Activated naive CD8-positive, alpha-beta T cell treated with anti-CD3 and anti-CD28 coated beads, Interleukin-2, amount 10 ng/mL, durations not matched to agents 7 days and 5 days (primary cell): ENCODE data around the gene C1QL4. TPM values are rescaled to one million over a fixed set of nuclear protein-coding genes. Genes with fewer than 3 reads are reported as not detected.
A peak's percentile ranks its signal among the peaks of the same experiment; 100 is the strongest.

ENCODE experiments used
- ATAC-seq: fragments of 150-1000 bp; cut with Tn5 transposase; one replicate; pipeline ENCODE4 v1.10.0; 2021; ENCODE audit warnings: low read depth, moderate library complexity
- POLR2A ChIA-PET: fragments of 350-600 bp; sonication (Branson Sonifier 250); formaldehyde crosslinking; loops from one replicate; lab custom pipeline; 2021; ENCODE audit warnings: antibody characterized with exemption; lab: Charles Lee
- DNase-seq: peaks from one replicate; pipeline ENCODE4 v3.0.0; 2021
- H3K27ac Mint-ChIP-seq: one replicate; pipeline ENCODE4 v1.8.0; 2022; ENCODE audit warnings: mild to moderate bottlenecking, mixed read lengths
- H3K27me3 Mint-ChIP-seq: one replicate; pipeline ENCODE4 v1.8.0; 2022; ENCODE audit warnings: mild to moderate bottlenecking, moderate library complexity, mixed read lengths
- H3K36me3 Mint-ChIP-seq: one replicate; pipeline ENCODE4 v1.8.0; 2021; ENCODE audit warnings: mild to moderate bottlenecking, mixed read lengths
- H3K4me1 Mint-ChIP-seq: one replicate; pipeline ENCODE4 v1.8.0; 2021; ENCODE audit warnings: mixed read lengths
- H3K4me3 Mint-ChIP-seq: one replicate; pipeline ENCODE4 v1.8.0; 2022; ENCODE audit warnings: mild to moderate bottlenecking, moderate library complexity, mixed read lengths
- H3K9me3 Mint-ChIP-seq: one replicate; pipeline ENCODE4 v1.8.0; 2021; ENCODE audit warnings: mixed read lengths
- total RNA-seq, 2 experiments: library from RNA; stranded (reverse); gene quantifications; one replicate each; pipeline ENCODE4 v1.2.3, GENCODE V29; 2021

C1QL4 gene
- total RNA-seq, 2 experiments from 2014 or later = not detected

GRCh38 chr12:49364989-49365388 is 28.0 kb upstream of the C1QL4 start:
- POLR2A ChIA-PET = interaction anchor here (1.0 to 2.6 kb wide), 3 partner anchors 171 to 258 kb away, joined by 3 to 10 read pairs (median 5); partner anchors contain the start of genes MCRS1 and PRPF40B
- H3K27ac Mint-ChIP-seq = no peak overlapping the region
- H3K4me1 Mint-ChIP-seq = peaks cover 22% of the 10 kb centered on the region
- no peak overlapping the region for H3K4me3 Mint-ChIP-seq
- peaks cover 6% of the 10 kb centered on the region for H3K27me3 Mint-ChIP-seq
- ATAC-seq (no peak), DNase-seq (no peak)
- H3K9me3 Mint-ChIP-seq = no peaks in the 10 kb centered on the region
- no peaks in the 10 kb centered on the region for H3K36me3 Mint-ChIP-seq

- peaks cover 14% of the 10 kb centered on the region for H3K4me1 Mint-ChIP-seq
- no peaks in the 10 kb centered on the region for H3K36me3 Mint-ChIP-seq
- H3K4me3 Mint-ChIP-seq = no peak overlapping the region
- peaks cover 17% of the 10 kb centered on the region for H3K27me3 Mint-ChIP-seq
- POLR2A ChIA-PET = no interaction called here
- H3K9me3 Mint-ChIP-seq = no peaks in the 10 kb centered on the region
- no peak for DNase-seq
- H3K27ac Mint-ChIP-seq = no peak overlapping the region
- no peak for ATAC-seq
Observed at GRCh38 chr12:49362077-49362476, 25.1 kb upstream of the C1QL4 start.

GRCh38 chr12:49359671-49360070 is 22.7 kb upstream of the C1QL4 start:
- Mint-ChIP-seq H3K27me3 (peaks cover 23% of the 10 kb centered on the region), H3K36me3 (no peaks in the 10 kb centered on the region), H3K4me3 (no peak overlapping the region), H3K9me3 (no peaks in the 10 kb centered on the region), H3K4me1 (peaks cover 9% of the 10 kb centered on the region), H3K27ac (no peak overlapping the region)
- POLR2A ChIA-PET = interaction anchor here (0.6 kb wide), 1 partner anchor 10 kb away, joined by 3 read pairs; no protein-coding TSS in a partner anchor
- no peak for ATAC-seq
- no peak for DNase-seq

GRCh38 chr12:49358483-49359141 is 21.6 kb upstream of the C1QL4 start:
- no peak overlapping the region for H3K4me3 Mint-ChIP-seq
- ATAC-seq = peak; percentile 95
- peaks cover 28% of the 10 kb centered on the region for H3K27me3 Mint-ChIP-seq

GRCh38 chr12:49357103-49357678 is 20.2 kb upstream of the C1QL4 start:
- POLR2A ChIA-PET = no interaction called here
- Mint-ChIP-seq H3K27ac (no peak overlapping the region), H3K27me3 (peaks cover 39% of the 10 kb centered on the region), H3K36me3 (no peaks in the 10 kb centered on the region), H3K4me1 (peaks cover 9% of the 10 kb centered on the region), H3K9me3 (no peaks in the 10 kb centered on the region), H3K4me3 (no peak overlapping the region)
- ATAC-seq (no peak), DNase-seq (no peak)

More at GRCh38 chr12:49358483-49359141, 21.6 kb upstream of the C1QL4 start:
- no peaks in the 10 kb centered on the region for H3K9me3 Mint-ChIP-seq
- H3K27ac Mint-ChIP-seq = no peak overlapping the region
- H3K36me3 Mint-ChIP-seq = no peaks in the 10 kb centered on the region
- peaks cover 9% of the 10 kb centered on the region for H3K4me1 Mint-ChIP-seq
- no peak for DNase-seq
- POLR2A ChIA-PET = interaction anchor here (0.6 to 1.6 kb wide), 4 partner anchors 8 to 555 kb away, joined by 4 to 13 read pairs (median 6); partner anchors contain the start of gene SPATS2

- DNase-seq (no peak), ATAC-seq (no peak)
- Mint-ChIP-seq H3K27ac (no peak overlapping the region), H3K4me3 (no peak overlapping the region), H3K9me3 (no peaks in the 10 kb centered on the region), H3K36me3 (no peaks in the 10 kb centered on the region), H3K27me3 (peaks cover 42% of the 10 kb centered on the region), H3K4me1 (peaks cover 9% of the 10 kb centered on the region)
- POLR2A ChIA-PET = no interaction called here
Observed at GRCh38 chr12:49355913-49356312, 18.9 kb upstream of the C1QL4 start.

- no peak for ATAC-seq
Observed at GRCh38 chr12:49352351-49352750, 15.4 kb upstream of the C1QL4 start.

GRCh38 chr12:49349266-49349665 is 12.3 kb upstream of the C1QL4 start:
- no peak overlapping the region for H3K27ac Mint-ChIP-seq
- no peaks in the 10 kb centered on the region for H3K36me3 Mint-ChIP-seq
- peaks cover 75% of the 10 kb centered on the region for H3K27me3 Mint-ChIP-seq
- no peaks in the 10 kb centered on the region for H3K9me3 Mint-ChIP-seq
- DNase-seq (no peak), ATAC-seq (no peak)
- POLR2A ChIA-PET = no interaction called here
- H3K4me1 Mint-ChIP-seq = peaks cover 16% of the 10 kb centered on the region
- no peak overlapping the region for H3K4me3 Mint-ChIP-seq

More at GRCh38 chr12:49352351-49352750, 15.4 kb upstream of the C1QL4 start:
- no peak overlapping the region for H3K27ac Mint-ChIP-seq
- no peaks in the 10 kb centered on the region for H3K36me3 Mint-ChIP-seq
- no peak for DNase-seq
- peaks cover under 1% of the 10 kb centered on the region for H3K4me1 Mint-ChIP-seq
- no peak overlapping the region for H3K4me3 Mint-ChIP-seq
- POLR2A ChIA-PET = interaction anchor here (0.9 to 1.2 kb wide), 2 partner anchors 9 to 15 kb away, joined by 3 to 4 read pairs; partner anchors contain the start of gene SPATS2
- peaks cover 60% of the 10 kb centered on the region for H3K27me3 Mint-ChIP-seq
- no peaks in the 10 kb centered on the region for H3K9me3 Mint-ChIP-seq

GRCh38 chr12:49348781-49349180 is 11.8 kb upstream of the C1QL4 start:
- H3K36me3 Mint-ChIP-seq = no peaks in the 10 kb centered on the region
- no peaks in the 10 kb centered on the region for H3K9me3 Mint-ChIP-seq
- H3K4me1 Mint-ChIP-seq = peaks cover 17% of the 10 kb centered on the region
- ATAC-seq (no peak), DNase-seq (no peak)
- peaks cover 79% of the 10 kb centered on the region for H3K27me3 Mint-ChIP-seq
- POLR2A ChIA-PET = no interaction called here
- no peak overlapping the region for H3K27ac Mint-ChIP-seq
- no peak overlapping the region for H3K4me3 Mint-ChIP-seq

- Mint-ChIP-seq H3K27me3 (peaks cover 80% of the 10 kb centered on the region), H3K9me3 (no peaks in the 10 kb centered on the region), H3K36me3 (no peaks in the 10 kb centered on the region), H3K4me3 (peak overlapping the region; percentile 81), H3K4me1 (peaks cover 24% of the 10 kb centered on the region), H3K27ac (no peak overlapping the region)
- POLR2A ChIA-PET = interaction anchor here (0.5 to 2.8 kb wide), 8 partner anchors 15 to 1520 kb away, joined by 3 to 18 read pairs (median 3); partner anchors contain the start of genes SPATS2 and TROAP
- peak; percentile 81 for ATAC-seq
- DNase-seq = peak; percentile 90
Observed at GRCh38 chr12:49347311-49348193, 10.6 kb upstream of the C1QL4 start.

GRCh38 chr12:49346659-49347310 is 9.8 kb upstream of the C1QL4 start, which contains the start of gene DNAJC22:
Gene DNAJC22, plus strand, starts transcription at chr12:49346888. Its CDS starts 1,985 bp downstream, at chr12:49348873.
- DNase-seq (peak; percentile 65), ATAC-seq (peak; percentile 43)
- Mint-ChIP-seq H3K9me3 (no peaks in the 10 kb centered on the region), H3K27ac (peak within 1 kb of the TSS; percentile 55), H3K4me1 (peaks cover 25% of the 10 kb centered on the region), H3K27me3 (peaks cover 80% of the 10 kb centered on the region), H3K36me3 (no peaks in the 10 kb centered on the region), H3K4me3 (peak within 1 kb of the TSS; percentile 81)
- POLR2A ChIA-PET = interaction anchor here (0.5 to 2.8 kb wide), 7 partner anchors 14 to 1519 kb away, joined by 3 to 18 read pairs (median 3); partner anchors contain the start of genes SPATS2 and TROAP

- peaks cover 84% of the 10 kb centered on the region for H3K27me3 Mint-ChIP-seq
- H3K36me3 Mint-ChIP-seq = no peaks in the 10 kb centered on the region
- no peaks in the 10 kb centered on the region for H3K9me3 Mint-ChIP-seq
- peak overlapping the region; percentile 81 for H3K4me3 Mint-ChIP-seq
- ATAC-seq = no peak
- POLR2A ChIA-PET = interaction anchor here (1.7 to 2.8 kb wide), 2 partner anchors 13 to 21 kb away, joined by 7 to 18 read pairs; partner anchors contain the start of gene SPATS2
- H3K27ac Mint-ChIP-seq = no peak overlapping the region
- H3K4me1 Mint-ChIP-seq = peaks cover 25% of the 10 kb centered on the region
- no peak for DNase-seq
Observed at GRCh38 chr12:49345825-49346658, 9.1 kb upstream of the C1QL4 start.
